ENCODE measurements around the gene SPTBN5.

Gene SPTBN5

GRCh38 chr15:41893422-41894250, at the start of gene SPTBN5:
TSS of gene SPTBN5 (minus strand) at chr15:41894053. CDS start at chr15:41893497, 556 bp downstream.
- DNase-seq, result no peak

- no peak for DNase-seq
Measured at GRCh38 chr15:41942886-41943285, 49.0 kb upstream of the SPTBN5 start.

- DNase-seq, result no peak
Measured at GRCh38 chr15:41941644-41942415, 48.0 kb upstream of the SPTBN5 start.

GRCh38 chr15:41940441-41940857, 46.6 kb upstream of the SPTBN5 start:
- DNase-seq, result peak; percentile 88

- no peak for DNase-seq
Measured at GRCh38 chr15:41939986-41940385, 46.1 kb upstream of the SPTBN5 start.

- DNase-seq, result peak; percentile 22
Measured at GRCh38 chr15:41937568-41937923, 43.7 kb upstream of the SPTBN5 start.

- peak; percentile 92 for DNase-seq
Measured at GRCh38 chr15:41936649-41937567, 43.1 kb upstream of the SPTBN5 start.

GRCh38 chr15:41936155-41936554, 42.3 kb upstream of the SPTBN5 start:
- DNase-seq, result peak; percentile 37

- peak; percentile 84 for DNase-seq
Measured at GRCh38 chr15:41935566-41936020, 41.7 kb upstream of the SPTBN5 start.

GRCh38 chr15:41934843-41935242, 41.0 kb upstream of the SPTBN5 start:
- peak; percentile 84 for DNase-seq

GRCh38 chr15:41933771-41934170, 39.9 kb upstream of the SPTBN5 start:
- no peak for DNase-seq

GRCh38 chr15:41933326-41933725, 39.5 kb upstream of the SPTBN5 start:
- no peak for DNase-seq

- DNase-seq, result no peak
Measured at GRCh38 chr15:41932511-41933289, 38.8 kb upstream of the SPTBN5 start.

GRCh38 chr15:41932101-41932500, 38.2 kb upstream of the SPTBN5 start:
- DNase-seq, result no peak

- no peak for DNase-seq
Measured at GRCh38 chr15:41930867-41931222, 37.0 kb upstream of the SPTBN5 start.

GRCh38 chr15:41930221-41930866, 36.5 kb upstream of the SPTBN5 start:
- DNase-seq, result no peak

GRCh38 chr15:41928637-41929620, 35.1 kb upstream of the SPTBN5 start:
- peak; percentile 34 for DNase-seq

- DNase-seq, result no peak
Measured at GRCh38 chr15:41928100-41928499, 34.2 kb upstream of the SPTBN5 start.

- no peak for DNase-seq
Measured at GRCh38 chr15:41927536-41927935, 33.7 kb upstream of the SPTBN5 start.

Measured in activated CD4-positive, alpha-beta T cell treated with anti-CD3 and anti-CD28 coated beads, Interleukin-10, Interleukin-2, amounts not matched to agents 100 ng/mL and 50 ng/mL, durations not matched to agents 16 hours and 8 hours (primary cell).